HUDEP-2 (cell line): ENCODE data around the gene PKMYT1.
"Not testable (repeated sequence)": the region's sequence is repeated elsewhere in the genome, so short reads cannot be mapped to it uniquely, and the experiment has no call there.

ENCODE experiments used
- DNase-seq, 76 experiments: peaks; one replicate each; lab custom pipeline; 2025; ENCODE audit not compliant: unreplicated experiment in 76 of 76; lab: John Stamatoyannopoulos, UW

The PKMYT1 gene

GRCh38 chr16:2942045-2942444 lies 38.2 kb downstream of the PKMYT1 start:
- no peak for DNase-seq

DNA sequence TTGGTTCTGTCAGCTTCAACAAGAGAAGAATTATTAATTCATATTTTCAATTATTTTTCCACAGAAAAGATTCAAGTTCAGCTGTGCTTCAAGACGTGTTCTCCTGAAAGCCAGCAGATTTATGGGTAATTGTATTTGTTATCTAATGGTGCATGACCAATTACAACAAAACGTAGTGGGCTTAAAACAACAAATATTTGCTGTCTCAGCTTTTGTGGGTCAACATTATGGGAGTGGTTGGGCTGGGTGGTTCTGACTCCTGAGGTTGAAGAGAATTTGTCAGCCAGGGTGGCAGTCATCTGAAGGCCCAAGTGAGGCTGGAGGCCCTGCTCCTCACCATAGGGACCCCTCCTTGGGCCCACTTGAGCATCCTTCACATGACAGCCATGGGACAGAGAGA lies 40.3 kb downstream of the PKMYT1 start:
- DNase-seq, result no peak

- no peak for DNase-seq
Observed at GRCh38 chr16:2938206-2938605, 42.0 kb downstream of the PKMYT1 start.

GRCh38 chr16:2937170-2937569 lies 43.1 kb downstream of the PKMYT1 start:
- no peak for DNase-seq

- DNase-seq, result no peak
Observed at GRCh38 chr16:2936436-2937011, 43.7 kb downstream of the PKMYT1 start.

- no peak for DNase-seq
Observed at GRCh38 chr16:2934450-2934849, 45.8 kb downstream of the PKMYT1 start.

GRCh38 chr16:2933701-2934100 lies 46.5 kb downstream of the PKMYT1 start:
- DNase-seq, result no peak

GRCh38 chr16:2933136-2933535 lies 47.1 kb downstream of the PKMYT1 start:
- DNase-seq, result no peak

DNA sequence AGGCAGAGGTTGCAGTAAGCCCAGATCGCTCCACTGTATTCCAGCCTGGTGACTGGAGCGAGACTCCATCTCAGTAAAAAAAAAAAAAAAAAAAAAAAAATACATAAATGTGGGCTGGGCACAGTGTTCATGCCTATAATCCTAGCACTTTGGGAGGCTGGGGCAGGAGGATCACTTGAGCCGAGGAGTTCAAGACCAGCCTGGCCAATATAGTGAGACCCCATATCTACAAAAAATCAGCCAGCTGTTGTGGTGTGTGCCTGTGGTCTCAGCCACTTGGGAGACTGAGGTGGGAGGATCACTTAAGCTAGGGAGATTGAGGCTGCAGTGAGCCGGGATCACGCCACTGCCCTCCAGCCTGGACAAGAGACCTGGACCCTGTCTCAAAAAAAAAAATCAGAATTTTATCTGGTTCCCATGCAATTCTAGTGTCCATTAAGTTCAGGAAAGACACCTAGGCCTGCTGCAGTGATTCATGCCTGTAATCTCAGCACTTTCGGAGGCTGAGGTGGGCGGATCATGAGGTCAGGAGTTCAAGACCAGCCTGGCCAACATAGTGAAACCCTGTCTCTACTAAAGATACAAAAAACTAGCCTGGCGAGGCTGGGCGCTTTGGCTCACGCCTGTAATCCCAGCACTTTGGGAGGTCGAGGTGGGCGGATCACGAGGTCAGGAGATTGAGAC lies 48.9 kb downstream of the PKMYT1 start:
- DNase-seq, result not testable (repeated sequence)

GRCh38 chr16:2930236-2930635 lies 50.0 kb downstream of the PKMYT1 start:
- no peak for DNase-seq

DNA sequence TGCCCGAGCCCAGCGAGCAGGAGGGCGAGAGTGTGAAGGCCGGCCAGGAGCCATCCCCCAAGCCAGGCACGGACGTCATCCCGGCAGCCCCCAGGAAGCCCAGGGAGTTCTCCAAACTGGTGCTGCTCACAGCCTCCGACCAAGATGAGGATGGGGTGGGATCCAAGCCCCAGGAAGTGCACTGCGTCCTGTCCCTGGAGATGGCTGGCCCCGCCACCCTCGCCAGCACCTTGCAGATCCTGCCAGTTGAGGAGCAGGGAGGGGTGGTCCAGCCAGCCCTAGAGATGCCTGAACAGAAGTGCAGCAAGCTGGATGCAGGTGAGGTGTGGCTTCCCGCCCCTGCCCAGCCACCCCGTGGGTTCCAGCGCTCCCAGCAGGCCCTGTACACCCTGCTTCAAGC lies 50.6 kb downstream of the PKMYT1 start:
- no peak for DNase-seq

DNA sequence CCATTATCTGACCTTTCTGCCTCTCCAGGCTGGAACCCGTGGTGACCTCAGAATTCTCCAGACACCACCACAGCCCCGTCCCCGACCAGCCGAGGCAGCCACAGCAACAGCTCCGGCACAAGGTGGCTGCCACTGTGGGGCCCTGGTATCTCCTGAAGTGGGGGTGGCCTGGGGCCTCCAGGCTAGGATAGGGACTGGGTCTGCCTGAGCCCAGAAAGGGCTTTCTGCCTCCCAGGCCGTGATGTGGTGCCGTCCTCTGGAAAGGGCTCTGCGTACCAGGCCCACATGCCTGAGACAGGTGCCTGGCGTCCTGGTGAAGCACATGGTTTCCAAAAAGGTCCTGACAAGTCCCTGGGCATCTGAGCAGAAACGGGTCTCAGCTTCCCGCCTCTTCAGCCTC lies 51.5 kb downstream of the PKMYT1 start:
- DNase-seq, result no peak

GRCh38 chr16:2928151-2928550 lies 52.1 kb downstream of the PKMYT1 start:
- DNase-seq, result not testable (repeated sequence)

- DNase-seq, result peak in 73 of 76 experiments; percentile 13 to 89 (median 74)
Observed at GRCh38 chr16:2927010-2927646, 53.1 kb downstream of the PKMYT1 start.

DNA sequence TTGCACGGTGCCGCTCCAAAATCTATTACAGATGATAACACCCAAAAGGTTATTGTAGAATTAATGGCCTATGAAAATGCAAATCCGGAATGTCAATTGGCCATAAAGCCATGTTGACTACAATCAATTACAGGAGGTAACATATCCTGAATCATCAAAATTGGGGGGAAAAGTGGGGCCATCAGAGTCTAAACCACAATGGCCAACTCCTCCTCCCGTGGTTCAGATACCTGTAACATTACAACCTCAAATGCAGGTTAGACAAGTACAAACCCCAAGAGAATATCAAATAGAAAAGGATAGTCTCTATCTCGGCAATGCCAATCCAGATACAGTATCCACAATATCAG lies 53.6 kb downstream of the PKMYT1 start:
- no peak for DNase-seq

DNA sequence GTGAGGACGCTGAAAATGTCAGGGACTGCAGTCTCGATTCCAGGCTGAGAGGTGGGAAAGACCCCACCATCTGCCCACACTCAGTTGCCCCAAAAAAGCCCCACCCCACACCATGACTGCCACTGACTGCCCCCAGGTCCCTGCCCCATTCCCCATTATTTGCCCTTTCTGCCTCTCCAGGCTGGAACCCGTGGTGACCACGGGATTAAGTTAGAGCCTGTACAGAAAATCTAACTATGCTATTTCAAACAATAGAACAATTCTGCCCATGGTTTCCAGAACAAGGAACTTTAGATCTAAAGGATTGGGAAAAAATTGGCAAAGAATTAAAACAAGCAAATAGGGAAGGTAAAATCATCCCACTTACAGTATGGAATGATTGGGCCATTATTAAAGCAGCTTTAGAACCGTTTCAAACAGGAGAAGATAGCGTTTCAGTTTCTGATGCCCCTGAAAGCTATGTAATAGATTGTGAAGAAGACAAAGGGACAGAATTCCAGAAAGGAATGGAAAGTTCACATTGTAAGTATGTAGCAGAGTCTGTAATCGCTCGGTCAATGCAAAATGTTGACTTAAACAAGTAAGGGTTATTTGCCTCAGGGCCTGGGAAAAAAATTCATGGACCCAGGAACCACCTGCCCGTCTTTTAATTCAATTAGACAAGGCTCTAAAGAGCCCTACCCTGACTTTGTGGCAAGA lies 54.1 kb downstream of the PKMYT1 start:
- no peak for DNase-seq

DNA sequence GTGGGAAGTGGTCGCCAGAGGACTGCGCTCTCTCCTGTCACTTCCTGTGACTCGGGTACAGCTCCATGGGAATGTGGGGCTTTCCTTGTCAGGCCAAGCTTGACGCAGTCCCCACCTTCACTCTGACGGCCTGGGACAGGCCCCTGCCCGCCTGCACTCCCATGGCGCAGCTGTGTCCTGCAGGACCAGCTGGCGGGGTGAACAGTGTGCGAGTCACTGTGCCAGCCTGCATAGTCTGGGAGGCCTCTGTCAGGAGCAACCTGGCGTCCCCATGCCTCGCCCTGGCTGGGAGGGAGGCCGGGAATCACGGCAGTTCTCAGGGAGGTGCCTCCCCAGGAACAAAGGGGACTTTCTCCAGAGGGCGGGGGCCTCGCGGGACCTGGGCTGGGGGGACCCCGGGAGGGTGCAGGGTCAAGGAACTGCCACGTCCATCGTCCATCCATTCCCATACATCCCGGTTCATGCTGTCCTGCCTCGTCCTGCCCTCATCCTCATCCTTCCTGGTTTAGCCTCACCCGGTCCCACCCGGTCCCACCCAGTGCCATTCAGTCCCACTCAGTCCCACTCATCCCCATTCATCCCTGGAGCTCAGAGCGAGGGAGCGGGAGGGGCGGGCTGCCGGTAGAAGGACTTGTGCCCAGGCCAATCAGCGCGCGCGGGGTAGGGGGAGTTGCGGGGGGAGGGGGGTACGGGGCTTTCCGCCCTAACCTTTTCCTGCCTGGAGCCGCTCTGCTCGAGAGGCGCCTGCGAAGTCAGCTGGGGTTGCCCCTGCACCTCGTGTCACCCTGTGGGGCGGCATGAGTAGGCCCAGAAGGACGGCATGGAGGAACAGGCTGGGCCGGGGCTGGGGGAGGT lies 55.1 kb downstream of the PKMYT1 start:
- no peak for DNase-seq

DNA sequence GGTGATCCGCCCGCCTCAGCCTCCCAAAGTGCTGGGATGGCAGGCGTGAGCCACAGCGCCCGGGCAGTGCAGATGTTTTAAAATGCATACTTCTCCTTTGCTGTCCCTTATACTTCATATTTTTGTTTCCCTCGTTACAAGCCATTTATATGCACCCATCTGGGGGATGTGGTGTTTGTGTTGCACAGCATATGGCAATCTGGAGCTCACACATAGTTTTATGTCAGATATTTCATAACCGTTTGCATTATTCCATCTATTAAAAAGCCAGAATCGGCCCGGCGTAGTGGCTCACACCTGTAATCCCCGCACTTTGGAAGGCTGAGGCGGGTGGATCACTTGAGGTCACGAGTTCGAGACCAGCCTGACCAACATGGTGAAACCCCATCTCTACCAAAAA lies 56.8 kb downstream of the PKMYT1 start:
- no peak for DNase-seq
